Panc1 (cell line): ENCODE measurements around the gene SPATA6L. TPM values are rescaled to one million over a fixed set of nuclear protein-coding genes. Genes with fewer than 3 reads are reported as not detected.

Source experiments
- ATAC-seq: fragments of 200-7000 bp; cut with Tn5 transposase; 2 replicates; pipeline ENCODE4 v1.9.1; 2020; ENCODE audit warnings: mild to moderate bottlenecking, moderate library complexity
- BruUV-seq: library from RNA; stranded (reverse); fragments of 400-500 nt; replicated peaks from 2 replicates; lab custom pipeline; 2021; lab: Mats Ljungman, UMichigan
- CTCF ChIA-PET: fragments of 300-600 bp; sonication (Branson Sonifier 250); formaldehyde crosslinking; loops from one replicate; lab custom pipeline; 2022; ENCODE audit warnings: antibody characterized with exemption; lab: Charles Lee
- POLR2A ChIA-PET: fragments of 300-600 bp; sonication (Branson Sonifier 250); formaldehyde crosslinking; loops from one replicate; lab custom pipeline; 2022; ENCODE audit warnings: antibody characterized with exemption; lab: Charles Lee
- DNase-seq: peaks from one replicate; pipeline ENCODE4 v3.0.0-alpha.2; 2010; ENCODE audit warnings: low read depth, low spot score
- H3K27ac ChIP-seq: 2 replicates; pipeline ENCODE4 v1.5.1; 2011; ENCODE audit warnings: mild to moderate bottlenecking, low read length, inconsistent platforms
- H3K27me3 ChIP-seq: fragments of 200-500 bp; sonication (Bioruptor generic); 2 replicates; pipeline ENCODE4 v1.6.0; 2014; ENCODE audit warnings: low read length, inconsistent platforms; ENCODE audit not compliant: control insufficient read depth, insufficient read depth
- H3K36me3 ChIP-seq: fragments of 200-500 bp; sonication (Bioruptor generic); 2 replicates; pipeline ENCODE4 v1.5.1; 2014; ENCODE audit warnings: inconsistent platforms, mild to moderate bottlenecking, low read length, moderate library complexity; ENCODE audit not compliant: control insufficient read depth, insufficient read depth
- H3K4me1 ChIP-seq: 2 replicates; pipeline ENCODE4 v1.5.1; 2011; ENCODE audit warnings: inconsistent platforms, mild to moderate bottlenecking, low read length, moderate library complexity; ENCODE audit not compliant: control insufficient read depth, insufficient read depth
- H3K4me3 ChIP-seq, 2 experiments: 2 replicates each; pipeline ENCODE4 v1.5.1; 2011 to 2012; ENCODE audit warnings: low read depth in 2 of 2, low read length in 2 of 2, mild to moderate bottlenecking in 2 of 2, inconsistent platforms in 1 of 2, moderate library complexity in 1 of 2
- H3K9me3 ChIP-seq: fragments of 200-500 bp; sonication (Bioruptor generic); 2 replicates; pipeline ENCODE4 v1.5.1; 2014; ENCODE audit warnings: low read depth, mild to moderate bottlenecking, inconsistent platforms, low read length, moderate library complexity; ENCODE audit not compliant: control insufficient read depth, insufficient read depth
- POLR2AphosphoS5 ChIP-seq: IDR thresholded peaks from 2 replicates; pipeline ENCODE4 v1.6.1; 2012; ENCODE audit warnings: mild to moderate bottlenecking, low read depth, low read length, moderate library complexity
- SIN3A ChIP-seq: IDR thresholded peaks from 2 replicates; pipeline ENCODE4 v1.6.1; 2012; ENCODE audit warnings: low read depth, mild to moderate bottlenecking, low read length, moderate library complexity, borderline replicate concordance; ENCODE audit not compliant: insufficient read depth
- TCF7L2 ChIP-seq: IDR thresholded peaks from 2 replicates; pipeline ENCODE4 v1.6.1; 2011; ENCODE audit warnings: mild to moderate bottlenecking, low read depth, low read length, inconsistent platforms
- in situ Hi-C: cut with HindIII; loops from 2 replicates; pipeline ENCODE4 v1.10.0; 2016; ENCODE audit warnings: low sequenced_read_pairs, low pct_unique_long_range_greater_than_20kb
- intact Hi-C: fragments of 100-400 bp; cut with micrococcal nuclease; formaldehyde crosslinking; loops from one replicate; pipeline ENCODE4 v1.10.0; 2022; ENCODE audit not compliant: unreplicated experiment
- total RNA-seq: library from RNA; stranded (reverse); gene quantifications from one replicate; pipeline ENCODE4 v1.2.1, GENCODE V29; 2021; ENCODE audit not compliant: unreplicated experiment
- TF ChIP-seq, protein P1 (sequence below), 2 experiments: IDR thresholded peaks; 2 replicates each; pipeline ENCODE4 v1.6.1; 2011 to 2012; ENCODE audit warnings: low read depth in 2 of 2, control low read depth in 1 of 2, low read length in 1 of 2, mild to moderate bottlenecking in 1 of 2, moderate library complexity in 1 of 2; ENCODE audit not compliant: insufficient read depth in 1 of 2
- TF ChIP-seq, protein P2 (sequence below): fragments of 450-650 bp; IDR thresholded peaks from 2 replicates; pipeline ENCODE4 v1.5.1; 2017; ENCODE audit warnings: mild to moderate bottlenecking

SPATA6L gene
- total RNA-seq, 1 experiment from 2014 or later, result 0.13 TPM

DNA sequence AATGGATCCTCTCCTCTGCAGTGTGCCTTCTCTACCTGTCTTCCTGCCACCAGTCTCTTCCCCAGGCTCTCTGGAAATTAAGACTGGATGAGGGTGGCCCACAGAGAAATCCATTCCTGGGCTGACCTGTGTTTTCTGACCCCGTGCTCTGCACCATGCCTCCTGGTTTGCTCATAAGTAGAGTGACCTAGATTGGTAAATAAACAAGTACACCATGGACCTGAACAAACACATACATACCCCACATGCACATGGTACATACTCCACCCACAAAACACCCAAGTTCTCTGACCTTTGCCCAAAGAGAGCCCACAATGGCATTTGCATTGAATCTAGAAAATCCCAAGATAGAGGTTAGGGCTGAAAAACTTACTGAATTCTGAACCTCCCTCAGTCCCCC lies 81.6 kb downstream of the SPATA6L start:
- DNase-seq (no peak), ATAC-seq (no peak)

DNA sequence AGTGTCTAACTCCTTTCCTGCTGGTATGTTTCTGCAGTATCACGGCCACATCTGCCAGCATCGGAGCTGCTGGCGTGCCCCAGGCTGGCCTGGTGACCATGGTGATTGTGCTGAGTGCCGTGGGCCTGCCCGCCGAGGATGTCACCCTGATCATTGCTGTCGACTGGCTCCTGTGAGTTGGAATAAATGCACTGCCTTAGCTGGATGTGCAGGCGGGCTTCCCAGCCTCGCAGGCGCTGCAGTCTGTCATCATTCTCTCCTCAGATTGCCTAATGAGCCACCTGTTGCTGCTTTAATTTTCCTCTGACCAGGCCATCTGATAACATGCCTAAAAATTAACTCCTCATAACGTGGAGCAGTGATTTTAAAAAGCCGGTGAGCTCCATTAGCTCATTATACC lies 83.3 kb downstream of the SPATA6L start:
- H3K27ac ChIP-seq, result no peak overlapping the region
- ChIA-PET CTCF (no interaction called here), POLR2A (no interaction called here)
- no peaks in the 10 kb centered on the region for H3K36me3 ChIP-seq
- intact Hi-C loops, result no loop called here
- TF ChIP-seq SIN3A (no peak), TCF7L2 (no peak), POLR2AphosphoS5 (no peak)
- TF ChIP-seq, protein P1, sequence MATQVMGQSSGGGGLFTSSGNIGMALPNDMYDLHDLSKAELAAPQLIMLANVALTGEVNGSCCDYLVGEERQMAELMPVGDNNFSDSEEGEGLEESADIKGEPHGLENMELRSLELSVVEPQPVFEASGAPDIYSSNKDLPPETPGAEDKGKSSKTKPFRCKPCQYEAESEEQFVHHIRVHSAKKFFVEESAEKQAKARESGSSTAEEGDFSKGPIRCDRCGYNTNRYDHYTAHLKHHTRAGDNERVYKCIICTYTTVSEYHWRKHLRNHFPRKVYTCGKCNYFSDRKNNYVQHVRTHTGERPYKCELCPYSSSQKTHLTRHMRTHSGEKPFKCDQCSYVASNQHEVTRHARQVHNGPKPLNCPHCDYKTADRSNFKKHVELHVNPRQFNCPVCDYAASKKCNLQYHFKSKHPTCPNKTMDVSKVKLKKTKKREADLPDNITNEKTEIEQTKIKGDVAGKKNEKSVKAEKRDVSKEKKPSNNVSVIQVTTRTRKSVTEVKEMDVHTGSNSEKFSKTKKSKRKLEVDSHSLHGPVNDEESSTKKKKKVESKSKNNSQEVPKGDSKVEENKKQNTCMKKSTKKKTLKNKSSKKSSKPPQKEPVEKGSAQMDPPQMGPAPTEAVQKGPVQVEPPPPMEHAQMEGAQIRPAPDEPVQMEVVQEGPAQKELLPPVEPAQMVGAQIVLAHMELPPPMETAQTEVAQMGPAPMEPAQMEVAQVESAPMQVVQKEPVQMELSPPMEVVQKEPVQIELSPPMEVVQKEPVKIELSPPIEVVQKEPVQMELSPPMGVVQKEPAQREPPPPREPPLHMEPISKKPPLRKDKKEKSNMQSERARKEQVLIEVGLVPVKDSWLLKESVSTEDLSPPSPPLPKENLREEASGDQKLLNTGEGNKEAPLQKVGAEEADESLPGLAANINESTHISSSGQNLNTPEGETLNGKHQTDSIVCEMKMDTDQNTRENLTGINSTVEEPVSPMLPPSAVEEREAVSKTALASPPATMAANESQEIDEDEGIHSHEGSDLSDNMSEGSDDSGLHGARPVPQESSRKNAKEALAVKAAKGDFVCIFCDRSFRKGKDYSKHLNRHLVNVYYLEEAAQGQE (IDR thresholded peaks at IDR 0.05; ENCODE audit: insufficient read depth in 1 of 2, low read depth in 2 of 2, low read length in 1 of 2), result no peak
- TF ChIP-seq, protein P2, sequence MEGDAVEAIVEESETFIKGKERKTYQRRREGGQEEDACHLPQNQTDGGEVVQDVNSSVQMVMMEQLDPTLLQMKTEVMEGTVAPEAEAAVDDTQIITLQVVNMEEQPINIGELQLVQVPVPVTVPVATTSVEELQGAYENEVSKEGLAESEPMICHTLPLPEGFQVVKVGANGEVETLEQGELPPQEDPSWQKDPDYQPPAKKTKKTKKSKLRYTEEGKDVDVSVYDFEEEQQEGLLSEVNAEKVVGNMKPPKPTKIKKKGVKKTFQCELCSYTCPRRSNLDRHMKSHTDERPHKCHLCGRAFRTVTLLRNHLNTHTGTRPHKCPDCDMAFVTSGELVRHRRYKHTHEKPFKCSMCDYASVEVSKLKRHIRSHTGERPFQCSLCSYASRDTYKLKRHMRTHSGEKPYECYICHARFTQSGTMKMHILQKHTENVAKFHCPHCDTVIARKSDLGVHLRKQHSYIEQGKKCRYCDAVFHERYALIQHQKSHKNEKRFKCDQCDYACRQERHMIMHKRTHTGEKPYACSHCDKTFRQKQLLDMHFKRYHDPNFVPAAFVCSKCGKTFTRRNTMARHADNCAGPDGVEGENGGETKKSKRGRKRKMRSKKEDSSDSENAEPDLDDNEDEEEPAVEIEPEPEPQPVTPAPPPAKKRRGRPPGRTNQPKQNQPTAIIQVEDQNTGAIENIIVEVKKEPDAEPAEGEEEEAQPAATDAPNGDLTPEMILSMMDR, result no peak
- DNase-seq, result no peak
- H3K27me3 ChIP-seq, result no peaks in the 10 kb centered on the region
- H3K4me1 ChIP-seq, result no peaks in the 10 kb centered on the region
- ATAC-seq, result no peak
- no TSS peak for BruUV-seq
- H3K4me3 ChIP-seq, result no peak overlapping the region
- in situ Hi-C loops, result no loop called here
- no peaks in the 10 kb centered on the region for H3K9me3 ChIP-seq

More for the DNA sequence above, 81.6 kb downstream of the SPATA6L start:
- no peaks in the 10 kb centered on the region for H3K36me3 ChIP-seq
- in situ Hi-C loops (no loop called here), intact Hi-C loops (no loop called here)
- no peaks in the 10 kb centered on the region for H3K9me3 ChIP-seq
- H3K4me3 ChIP-seq, result no peak overlapping the region
- BruUV-seq, result no TSS peak
- no peaks in the 10 kb centered on the region for H3K27me3 ChIP-seq
- H3K4me1 ChIP-seq, result no peaks in the 10 kb centered on the region
- ChIA-PET POLR2A (no interaction called here), CTCF (no interaction called here)
- TF ChIP-seq TCF7L2 (no peak), SIN3A (no peak), POLR2AphosphoS5 (no peak)
- TF ChIP-seq, protein P1 (IDR thresholded peaks at IDR 0.05; ENCODE audit: insufficient read depth in 1 of 2, low read depth in 2 of 2, low read length in 1 of 2), result no peak
- TF ChIP-seq, protein P2, result no peak
- no peak overlapping the region for H3K27ac ChIP-seq
